A549 treated with ZK216348 at 1 μM for 4 hours (cell line): ENCODE data around the gene POSTN. TPM values are rescaled to one million over a fixed set of nuclear protein-coding genes. Genes with fewer than 3 reads are reported as not detected.

Experiments used
- total RNA-seq: library from RNA; stranded (reverse); fragments of 200-300 nt; extraction: Qiagen RNA extraction; gene quantifications from 5 replicates; pipeline ENCODE4 v1.2.3, GENCODE V29; 2022; ENCODE audit warnings: low read depth

The POSTN gene, protein sequence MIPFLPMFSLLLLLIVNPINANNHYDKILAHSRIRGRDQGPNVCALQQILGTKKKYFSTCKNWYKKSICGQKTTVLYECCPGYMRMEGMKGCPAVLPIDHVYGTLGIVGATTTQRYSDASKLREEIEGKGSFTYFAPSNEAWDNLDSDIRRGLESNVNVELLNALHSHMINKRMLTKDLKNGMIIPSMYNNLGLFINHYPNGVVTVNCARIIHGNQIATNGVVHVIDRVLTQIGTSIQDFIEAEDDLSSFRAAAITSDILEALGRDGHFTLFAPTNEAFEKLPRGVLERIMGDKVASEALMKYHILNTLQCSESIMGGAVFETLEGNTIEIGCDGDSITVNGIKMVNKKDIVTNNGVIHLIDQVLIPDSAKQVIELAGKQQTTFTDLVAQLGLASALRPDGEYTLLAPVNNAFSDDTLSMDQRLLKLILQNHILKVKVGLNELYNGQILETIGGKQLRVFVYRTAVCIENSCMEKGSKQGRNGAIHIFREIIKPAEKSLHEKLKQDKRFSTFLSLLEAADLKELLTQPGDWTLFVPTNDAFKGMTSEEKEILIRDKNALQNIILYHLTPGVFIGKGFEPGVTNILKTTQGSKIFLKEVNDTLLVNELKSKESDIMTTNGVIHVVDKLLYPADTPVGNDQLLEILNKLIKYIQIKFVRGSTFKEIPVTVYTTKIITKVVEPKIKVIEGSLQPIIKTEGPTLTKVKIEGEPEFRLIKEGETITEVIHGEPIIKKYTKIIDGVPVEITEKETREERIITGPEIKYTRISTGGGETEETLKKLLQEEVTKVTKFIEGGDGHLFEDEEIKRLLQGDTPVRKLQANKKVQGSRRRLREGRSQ
- total RNA-seq, result 0.15 TPM in 1 of 5 replicates, not detected in the others

DNA sequence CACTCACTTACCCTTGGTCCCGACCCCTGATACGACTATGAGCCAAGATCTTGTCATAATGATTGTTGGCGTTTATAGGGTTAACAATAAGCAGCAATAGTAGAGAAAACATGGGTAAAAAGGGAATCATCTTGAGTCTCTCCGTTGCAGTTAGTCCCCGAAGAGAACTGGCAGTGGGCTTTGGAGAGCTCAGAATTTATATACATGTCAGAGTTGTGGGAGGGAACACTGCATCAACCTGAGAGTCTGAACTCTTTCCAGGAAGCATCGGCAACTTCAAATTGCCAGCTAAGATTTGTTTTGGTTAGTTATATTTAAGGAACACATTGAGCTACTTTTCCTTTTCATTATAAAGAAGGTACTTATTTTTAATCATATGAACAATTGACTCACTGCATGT is at the start of gene POSTN:
Gene POSTN, minus strand, starts transcription at position 172 of the 400 bp plus-strand sequence. Its CDS starts 42 bp downstream, at position 130.

